Measurements from ENCODE around the gene NPBWR2.

Gene NPBWR2

DNA sequence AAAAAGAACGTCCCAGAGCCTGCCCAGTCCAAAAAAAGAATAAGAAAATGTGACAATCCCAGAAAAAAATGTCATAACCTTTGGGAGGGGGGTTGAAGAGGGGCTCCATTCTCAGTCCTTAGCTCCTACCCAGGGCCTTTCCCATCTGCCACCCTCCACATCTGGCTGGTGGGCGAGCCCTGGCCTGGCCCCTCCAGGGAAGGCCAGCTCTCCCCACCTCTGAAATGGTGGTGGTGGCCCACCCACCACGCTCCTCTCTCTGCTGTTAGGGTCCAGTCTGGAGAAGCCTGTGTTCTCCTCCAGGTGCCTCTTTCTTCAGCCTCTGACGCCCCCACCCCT lies 28.5 kb downstream of the NPBWR2 start:
- no peak for DNase-seq (ENCODE audit: extremely low spot score)
- TF ChIP-seq, protein P1, sequence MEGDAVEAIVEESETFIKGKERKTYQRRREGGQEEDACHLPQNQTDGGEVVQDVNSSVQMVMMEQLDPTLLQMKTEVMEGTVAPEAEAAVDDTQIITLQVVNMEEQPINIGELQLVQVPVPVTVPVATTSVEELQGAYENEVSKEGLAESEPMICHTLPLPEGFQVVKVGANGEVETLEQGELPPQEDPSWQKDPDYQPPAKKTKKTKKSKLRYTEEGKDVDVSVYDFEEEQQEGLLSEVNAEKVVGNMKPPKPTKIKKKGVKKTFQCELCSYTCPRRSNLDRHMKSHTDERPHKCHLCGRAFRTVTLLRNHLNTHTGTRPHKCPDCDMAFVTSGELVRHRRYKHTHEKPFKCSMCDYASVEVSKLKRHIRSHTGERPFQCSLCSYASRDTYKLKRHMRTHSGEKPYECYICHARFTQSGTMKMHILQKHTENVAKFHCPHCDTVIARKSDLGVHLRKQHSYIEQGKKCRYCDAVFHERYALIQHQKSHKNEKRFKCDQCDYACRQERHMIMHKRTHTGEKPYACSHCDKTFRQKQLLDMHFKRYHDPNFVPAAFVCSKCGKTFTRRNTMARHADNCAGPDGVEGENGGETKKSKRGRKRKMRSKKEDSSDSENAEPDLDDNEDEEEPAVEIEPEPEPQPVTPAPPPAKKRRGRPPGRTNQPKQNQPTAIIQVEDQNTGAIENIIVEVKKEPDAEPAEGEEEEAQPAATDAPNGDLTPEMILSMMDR (IDR thresholded peaks at IDR 0.05; ENCODE audit: control extremely low read depth, extremely low read depth, low read depth, missing control alignments), result no peak
- ChIA-PET CTCF (interaction anchor here (1.6 to 3.7 kb wide), 5 partner anchors 9 to 41 kb away, joined by 3 to 24 read pairs (median 6); no protein-coding TSS in a partner anchor), POLR2A (interaction anchor here (0.6 kb wide), 1 partner anchor 110 kb away, joined by 6 read pairs; no protein-coding TSS in a partner anchor)

DNA sequence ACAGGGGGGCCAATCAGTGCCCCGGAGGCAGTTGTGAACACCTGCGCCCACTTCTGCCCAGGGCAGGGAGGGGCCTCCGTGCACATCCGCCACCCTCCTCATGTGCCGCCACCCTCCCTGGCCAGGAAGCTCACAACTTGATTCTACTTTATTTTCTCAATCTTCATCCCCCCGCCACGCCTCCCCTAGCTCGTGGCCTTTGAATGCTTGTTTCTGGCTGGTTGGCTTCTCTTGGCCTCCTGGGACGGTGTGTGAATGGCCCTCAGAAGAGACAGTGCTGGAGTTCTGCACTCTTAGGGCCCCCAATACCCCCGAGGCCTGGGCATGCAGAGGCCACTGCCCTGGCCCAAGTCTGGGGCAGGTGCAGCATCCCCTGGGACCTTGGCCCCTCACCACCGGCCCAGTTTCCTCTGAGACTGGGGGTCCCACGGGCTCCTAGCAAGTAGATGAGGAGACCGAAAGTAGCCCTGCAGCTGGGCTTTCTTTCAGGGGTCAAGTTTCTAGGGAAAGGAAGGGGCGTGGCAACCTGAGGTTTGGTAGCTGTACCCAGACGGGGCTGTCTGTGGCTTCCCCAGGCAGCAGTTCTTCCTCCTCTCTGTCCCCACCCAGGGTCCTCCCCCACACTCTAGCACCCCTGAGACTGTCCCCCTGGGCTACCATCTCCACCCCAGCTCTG lies 29.4 kb downstream of the NPBWR2 start:
- POLR2A ChIA-PET, result no interaction called here
- no peak for DNase-seq (ENCODE audit: extremely low spot score)

DNA sequence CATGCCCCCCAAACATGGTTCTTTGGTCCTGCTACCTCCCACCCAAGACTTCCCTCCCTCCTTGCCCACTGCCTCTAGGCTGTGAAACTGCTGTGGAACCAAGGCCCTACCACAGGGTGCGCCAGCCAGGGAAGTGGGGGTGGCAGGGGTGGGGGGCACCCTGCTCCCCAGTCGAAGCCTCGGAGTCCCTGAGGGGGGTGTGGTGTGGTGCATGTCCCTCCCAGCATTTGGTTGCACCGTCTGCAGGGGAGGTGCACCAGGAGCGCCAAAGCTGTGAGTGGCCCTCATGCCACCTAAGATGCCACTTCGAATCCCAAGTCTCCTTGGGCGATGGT lies 29.9 kb downstream of the NPBWR2 start:
- TF ChIP-seq, protein P1 (IDR thresholded peaks at IDR 0.05; ENCODE audit: control extremely low read depth, extremely low read depth, low read depth, missing control alignments), result no peak
- DNase-seq (ENCODE audit: extremely low spot score), result no peak
- ChIA-PET CTCF (interaction anchor here (1.0 to 2.8 kb wide), 4 partner anchors 8 to 43 kb away, joined by 3 to 17 read pairs (median 8); no protein-coding TSS in a partner anchor), POLR2A (no interaction called here)

More for the DNA sequence above, 29.4 kb downstream of the NPBWR2 start:
- TF ChIP-seq, protein P1 (IDR thresholded peaks at IDR 0.05; ENCODE audit: control extremely low read depth, extremely low read depth, low read depth, missing control alignments), result no peak
- CTCF ChIA-PET, result interaction anchor here (0.7 to 2.8 kb wide), 6 partner anchors 8 to 208 kb away, joined by 3 to 17 read pairs (median 4); no protein-coding TSS in a partner anchor

DNA sequence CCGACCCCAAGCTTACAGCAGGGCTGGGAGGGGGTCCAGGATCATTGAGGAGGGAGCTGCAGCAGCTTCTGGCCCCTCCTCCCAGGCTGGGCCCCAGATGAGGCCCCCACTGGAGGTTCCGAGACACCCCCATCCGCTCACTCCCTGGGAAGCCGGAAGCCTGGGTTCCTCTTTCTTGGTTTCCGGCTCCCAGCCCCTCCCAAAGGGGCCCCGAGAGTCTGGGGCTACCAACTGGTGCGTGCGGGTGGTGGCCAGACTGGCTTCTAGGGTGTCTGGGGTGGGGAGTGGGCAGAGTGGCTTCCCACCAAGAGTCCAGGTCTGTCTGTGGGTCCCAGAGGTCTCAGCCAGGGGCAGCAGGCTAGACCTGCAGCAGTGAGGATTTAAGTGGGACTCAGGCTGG lies 30.3 kb downstream of the NPBWR2 start:
- ChIA-PET POLR2A (no interaction called here), CTCF (interaction anchor here (1.2 to 2.8 kb wide), 3 partner anchors 7 to 43 kb away, joined by 3 to 17 read pairs (median 12); no protein-coding TSS in a partner anchor)
- TF ChIP-seq, protein P1 (IDR thresholded peaks at IDR 0.05; ENCODE audit: control extremely low read depth, extremely low read depth, low read depth, missing control alignments), result no peak
- peak; percentile 63 for DNase-seq (ENCODE audit: extremely low spot score)

DNA sequence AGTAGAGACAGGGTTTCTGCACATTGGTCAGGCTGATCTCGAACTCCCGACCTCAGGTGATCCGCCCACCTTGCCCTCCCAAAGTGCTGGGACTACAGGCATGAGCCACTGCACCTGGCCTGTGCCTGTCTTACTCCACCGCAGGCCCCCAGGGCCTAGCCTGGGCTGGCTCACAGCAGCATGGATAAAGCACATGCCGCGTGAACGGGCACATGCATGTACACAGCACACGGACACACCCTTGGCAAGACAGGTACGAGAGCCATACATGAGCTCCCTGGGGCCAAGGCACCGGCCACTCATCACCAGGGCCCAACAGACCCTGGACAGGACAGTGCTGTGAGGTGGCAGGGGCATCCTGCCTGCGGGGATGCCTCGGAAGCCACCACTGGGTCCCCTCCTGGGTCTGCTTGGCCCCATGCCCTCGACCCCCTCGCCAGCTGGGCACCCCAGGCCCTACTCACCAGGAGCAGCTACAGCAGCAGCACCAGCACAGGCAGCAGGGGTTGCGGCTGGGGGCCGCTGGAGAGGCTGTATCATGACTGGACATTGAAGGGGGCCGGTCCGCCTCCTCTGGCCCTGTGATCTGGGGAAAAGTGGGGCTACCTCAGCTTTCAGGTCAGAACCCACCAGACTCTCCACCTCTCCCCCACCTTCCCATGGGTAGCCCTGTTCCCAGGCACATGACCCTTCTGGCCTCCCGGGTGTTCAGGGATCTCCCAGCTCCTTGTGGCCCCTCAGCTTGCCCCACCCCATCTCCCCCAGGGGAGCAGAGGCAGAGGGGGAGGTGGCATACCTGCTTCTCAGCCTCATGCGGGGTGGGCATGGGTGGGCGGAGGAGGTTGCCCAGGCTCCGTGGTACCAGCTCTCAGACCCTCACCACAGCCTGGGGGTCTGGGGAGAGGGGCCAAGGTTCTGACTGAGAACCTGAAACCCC lies 31.0 kb downstream of the NPBWR2 start:
- CTCF ChIA-PET, result interaction anchor here (0.8 to 2.6 kb wide), 4 partner anchors 12 to 44 kb away, joined by 3 to 12 read pairs (median 4); no protein-coding TSS in a partner anchor
- TF ChIP-seq, protein P1 (IDR thresholded peaks at IDR 0.05; ENCODE audit: control extremely low read depth, extremely low read depth, low read depth, missing control alignments), result no peak
- DNase-seq (ENCODE audit: extremely low spot score), result no peak
- POLR2A ChIA-PET, result no interaction called here

DNA sequence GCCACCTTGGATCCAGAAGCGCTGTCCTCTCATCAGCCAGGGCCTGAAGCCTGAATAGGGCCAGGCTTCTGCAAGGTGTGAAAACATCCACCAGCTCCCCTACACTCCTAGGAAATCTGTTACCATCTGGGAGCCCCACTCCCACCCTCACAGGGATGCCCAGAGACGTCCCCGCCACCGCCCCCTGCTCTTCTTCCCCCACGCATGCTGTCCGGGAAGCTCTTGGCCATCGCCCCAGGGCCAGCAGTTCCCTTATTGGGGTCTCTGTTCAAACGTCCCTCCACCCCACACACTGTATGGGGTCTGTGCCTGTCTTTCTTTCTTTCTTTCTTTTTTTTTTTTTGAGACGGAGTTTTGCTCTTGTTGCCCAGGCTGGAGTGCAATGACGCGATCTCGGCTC lies 31.8 kb downstream of the NPBWR2 start:
- ChIA-PET CTCF (interaction anchor here (1.6 to 2.6 kb wide), 2 partner anchors 18 to 45 kb away, joined by 5 to 12 read pairs; no protein-coding TSS in a partner anchor), POLR2A (no interaction called here)
- TF ChIP-seq, protein P1 (IDR thresholded peaks at IDR 0.05; ENCODE audit: control extremely low read depth, extremely low read depth, low read depth, missing control alignments), result no peak
- no peak for DNase-seq (ENCODE audit: extremely low spot score)

Data from GM10248 (cell line).